ENCODE data around the gene ATE1.
"Not testable (repeated sequence)": the region's sequence is repeated elsewhere in the genome, so short reads cannot be mapped to it uniquely, and the experiment has no call there.

ATE1 gene

GRCh38 chr10:121833387-121833786 is 94.4 kb downstream of the ATE1 start:
- no peak for DNase-seq (ENCODE audit: extremely low read depth in 1 of 2, low read depth in 1 of 2)

- no peak for DNase-seq (ENCODE audit: extremely low read depth in 1 of 2, low read depth in 1 of 2)
Measured at GRCh38 chr10:121832647-121833046, 95.2 kb downstream of the ATE1 start.

GRCh38 chr10:121831777-121832176 is 96.1 kb downstream of the ATE1 start:
- DNase-seq (ENCODE audit: extremely low read depth in 1 of 2, low read depth in 1 of 2), result no peak

- no peak for DNase-seq (ENCODE audit: extremely low read depth in 1 of 2, low read depth in 1 of 2)
Measured at GRCh38 chr10:121831237-121831636, 96.6 kb downstream of the ATE1 start.

- no peak for DNase-seq (ENCODE audit: extremely low read depth in 1 of 2, low read depth in 1 of 2)
Measured at GRCh38 chr10:121830101-121830500, 97.7 kb downstream of the ATE1 start.

- DNase-seq (ENCODE audit: extremely low read depth in 1 of 2, low read depth in 1 of 2), result no peak
Measured at GRCh38 chr10:121828045-121828444, 99.8 kb downstream of the ATE1 start.

GRCh38 chr10:121826773-121827172 is 101.1 kb downstream of the ATE1 start:
- DNase-seq (ENCODE audit: extremely low read depth in 1 of 2, low read depth in 1 of 2), result not testable (repeated sequence)

- DNase-seq (ENCODE audit: extremely low read depth in 1 of 2, low read depth in 1 of 2), result no peak
Measured at GRCh38 chr10:121823993-121824463, 103.8 kb downstream of the ATE1 start.

- DNase-seq (ENCODE audit: extremely low read depth in 1 of 2, low read depth in 1 of 2), result no peak
Measured at GRCh38 chr10:121822724-121823123, 105.1 kb downstream of the ATE1 start.

- no peak for DNase-seq (ENCODE audit: extremely low read depth in 1 of 2, low read depth in 1 of 2)
Measured at GRCh38 chr10:121822180-121822579, 105.7 kb downstream of the ATE1 start.

GRCh38 chr10:121819049-121819448 is 108.8 kb downstream of the ATE1 start:
- DNase-seq (ENCODE audit: extremely low read depth in 1 of 2, low read depth in 1 of 2), result no peak

- no peak for DNase-seq (ENCODE audit: extremely low read depth in 1 of 2, low read depth in 1 of 2)
Measured at GRCh38 chr10:121818599-121818998, 109.2 kb downstream of the ATE1 start.

GRCh38 chr10:121816197-121816596 is 111.6 kb downstream of the ATE1 start:
- DNase-seq (ENCODE audit: extremely low read depth in 1 of 2, low read depth in 1 of 2), result no peak

GRCh38 chr10:121813857-121814256 is 114.0 kb downstream of the ATE1 start:
- DNase-seq (ENCODE audit: extremely low read depth in 1 of 2, low read depth in 1 of 2), result no peak

- no peak for DNase-seq (ENCODE audit: extremely low read depth in 1 of 2, low read depth in 1 of 2)
Measured at GRCh38 chr10:121813211-121813815, 114.5 kb downstream of the ATE1 start.

- DNase-seq (ENCODE audit: extremely low read depth in 1 of 2, low read depth in 1 of 2), result no peak
Measured at GRCh38 chr10:121812031-121812430, 115.8 kb downstream of the ATE1 start.

GRCh38 chr10:121811386-121811785 is 116.4 kb downstream of the ATE1 start:
- no peak for DNase-seq (ENCODE audit: extremely low read depth in 1 of 2, low read depth in 1 of 2)

- no peak for DNase-seq (ENCODE audit: extremely low read depth in 1 of 2, low read depth in 1 of 2)
Measured at GRCh38 chr10:121808835-121809234, 119.0 kb downstream of the ATE1 start.

GRCh38 chr10:121804460-121804859 is 123.4 kb downstream of the ATE1 start:
- DNase-seq (ENCODE audit: extremely low read depth in 1 of 2, low read depth in 1 of 2), result no peak

- DNase-seq (ENCODE audit: extremely low read depth in 1 of 2, low read depth in 1 of 2), result no peak
Measured at GRCh38 chr10:121803611-121804010, 124.2 kb downstream of the ATE1 start.

GRCh38 chr10:121800831-121801230 is 127.0 kb downstream of the ATE1 start:
- no peak for DNase-seq (ENCODE audit: extremely low read depth in 1 of 2, low read depth in 1 of 2)

GRCh38 chr10:121800146-121800545 is 127.7 kb downstream of the ATE1 start:
- no peak for DNase-seq (ENCODE audit: extremely low read depth in 1 of 2, low read depth in 1 of 2)

- DNase-seq (ENCODE audit: extremely low read depth in 1 of 2, low read depth in 1 of 2), result no peak
Measured at GRCh38 chr10:121797490-121797889, 130.3 kb downstream of the ATE1 start.
